Stimulated activated CD4-positive, alpha-beta T cell treated with anti-CD3 and anti-CD28 coated beads, Interleukin-12 subunit alpha, Interleukin-12 subunit beta, amount 100 ng/mL, for 48 hours (primary cell): ENCODE data around the gene B3GAT2.
A peak's percentile ranks its signal among the peaks of the same experiment; 100 is the strongest.

ENCODE experiments used
- DNase-seq, 3 donors: peaks; one replicate each; pipeline ENCODE4 v3.0.0-alpha.2; 2020; ENCODE audit warnings: low read depth in 2 of 3, low spot score in 1 of 3

The B3GAT2 gene

DNA sequence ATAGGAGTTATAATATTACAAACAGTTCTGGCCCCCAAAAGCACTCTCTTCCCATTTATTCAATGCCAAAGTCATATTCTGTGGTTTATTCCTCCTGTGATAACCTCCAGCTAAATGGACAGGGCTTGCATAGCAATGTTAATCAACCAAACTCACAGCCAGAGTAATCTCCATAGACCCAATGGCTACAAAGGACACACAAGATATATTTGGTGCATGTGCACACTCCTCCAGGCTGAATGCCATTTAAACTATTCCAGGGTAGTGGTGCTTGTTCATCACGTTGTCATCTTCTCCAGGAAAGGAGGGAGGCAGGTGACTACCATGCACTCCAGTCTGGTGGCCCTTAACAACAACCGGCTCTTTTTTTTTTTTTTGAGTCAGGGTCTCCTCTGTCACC lies 56.8 kb downstream of the B3GAT2 start:
- no peak for DNase-seq

DNA sequence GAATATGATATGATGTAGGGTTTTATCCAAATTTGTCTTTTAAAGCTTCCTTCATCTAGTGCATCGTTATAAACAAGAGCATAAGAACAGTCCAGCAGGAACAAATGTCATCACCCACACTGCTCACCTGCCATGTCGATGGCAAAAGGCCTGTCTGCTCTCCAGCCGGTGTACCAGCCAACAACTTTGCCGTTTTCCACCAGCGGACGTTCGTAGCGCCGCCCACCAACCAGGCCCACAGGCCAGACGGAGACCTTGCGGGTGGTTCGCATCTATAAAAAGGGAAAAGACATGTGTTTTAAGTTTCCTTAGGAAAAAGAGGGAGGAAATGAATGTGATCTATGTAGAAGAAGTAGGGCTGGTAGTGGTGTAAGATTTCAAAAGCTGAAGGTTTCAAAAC lies 62.9 kb downstream of the B3GAT2 start:
- no peak for DNase-seq

DNA sequence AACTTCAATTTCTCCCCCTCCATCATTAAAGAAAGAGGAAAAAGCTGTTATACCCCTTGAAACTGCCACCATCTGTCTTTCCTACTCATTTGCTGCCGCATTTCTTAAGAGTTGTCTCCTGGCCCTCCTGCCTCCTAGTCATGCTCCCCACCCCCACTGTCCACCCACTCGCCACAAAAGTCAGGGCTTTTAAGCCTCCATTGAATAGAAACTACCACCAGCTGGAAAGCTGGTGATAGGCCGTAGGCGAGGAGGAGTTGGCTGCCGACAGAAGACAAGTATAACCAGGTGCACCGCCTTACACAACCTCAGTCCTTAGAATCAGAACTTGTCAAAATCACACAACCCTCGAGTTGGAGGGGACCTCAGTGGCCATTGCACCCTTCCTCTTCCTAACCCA lies 67.6 kb downstream of the B3GAT2 start:
- DNase-seq: no peak

DNA sequence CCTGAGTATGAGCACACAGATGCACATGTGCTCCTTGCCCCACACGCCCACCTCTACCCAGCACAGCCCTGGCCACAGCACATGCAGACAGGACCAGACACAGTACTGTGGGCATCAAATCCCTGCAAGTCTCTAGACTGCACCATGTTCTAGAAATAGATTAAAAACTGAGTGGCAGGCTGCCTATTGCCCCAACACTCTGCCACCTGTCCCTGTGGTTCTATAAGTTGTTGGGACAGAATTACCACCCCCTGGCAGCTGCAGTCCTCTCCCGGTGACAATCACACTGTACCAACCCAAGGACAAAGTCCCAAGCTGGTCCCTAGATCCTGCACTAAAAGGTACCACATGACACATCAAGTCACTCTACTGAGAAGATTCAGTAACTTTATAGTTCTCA lies 70.2 kb downstream of the B3GAT2 start:
- no peak for DNase-seq

DNA sequence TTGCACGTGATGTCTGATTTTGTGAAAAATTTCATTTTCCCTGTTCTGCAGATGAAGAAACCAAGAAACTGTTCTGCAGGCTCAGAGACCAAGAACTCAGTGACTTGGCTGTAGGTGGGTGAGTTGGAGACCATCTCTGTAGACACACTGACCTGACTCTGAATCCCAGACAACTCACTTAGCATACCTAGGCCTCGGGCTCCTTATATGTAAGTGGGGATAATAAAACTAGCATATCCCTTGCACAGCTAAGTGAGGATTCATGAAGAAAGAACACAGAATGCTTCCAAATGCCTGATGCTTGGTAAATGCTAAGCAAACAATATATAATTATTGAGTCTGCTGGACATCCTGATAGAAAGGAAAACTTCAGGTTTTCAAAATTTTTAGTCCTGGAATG lies 70.8 kb downstream of the B3GAT2 start:
- DNase-seq: no peak

DNA sequence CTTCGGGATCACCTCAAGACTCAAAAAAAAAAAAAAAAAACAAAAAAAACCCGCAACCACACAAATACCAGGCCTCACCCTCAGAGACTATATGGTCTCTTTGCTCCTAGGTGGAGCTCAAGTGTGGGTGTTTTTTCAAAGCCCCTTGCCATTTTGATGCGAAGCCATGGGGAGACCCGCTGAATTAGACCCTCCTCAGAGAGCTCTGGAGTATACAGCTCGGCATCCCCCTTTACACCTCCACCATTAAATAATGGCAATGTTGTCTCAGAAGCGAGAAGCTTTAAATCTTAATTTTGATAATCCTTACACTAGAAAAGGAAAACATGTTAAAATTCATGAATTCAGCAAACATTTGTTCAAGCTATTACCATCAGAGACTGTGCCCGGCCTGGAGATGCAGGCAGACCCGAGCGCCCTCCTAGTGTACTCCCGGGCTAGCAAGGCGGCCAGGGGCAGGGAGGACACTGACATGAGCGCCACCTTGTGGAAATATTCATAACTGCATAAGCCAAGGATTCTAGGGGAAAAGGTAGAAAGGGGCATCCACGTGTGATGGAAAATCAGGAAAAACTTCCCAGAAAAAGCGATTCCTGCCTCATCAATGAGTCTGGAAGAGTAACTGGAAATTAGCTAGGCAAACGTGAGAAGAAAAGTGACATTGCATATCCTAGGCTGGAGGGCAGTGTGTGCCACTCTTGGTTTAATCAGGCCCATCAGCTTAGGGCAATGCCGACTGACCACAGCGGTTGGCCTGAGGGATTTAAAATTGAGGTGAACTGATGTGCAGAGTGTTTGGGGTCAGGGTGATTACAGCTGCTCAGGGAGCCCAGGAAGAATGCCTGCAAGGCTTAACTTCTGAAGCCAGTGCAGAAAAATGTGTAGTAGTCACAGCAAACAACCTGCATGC lies 72.5 kb downstream of the B3GAT2 start:
- DNase-seq: peak; percentile 11 to 62 (median 29)

DNA sequence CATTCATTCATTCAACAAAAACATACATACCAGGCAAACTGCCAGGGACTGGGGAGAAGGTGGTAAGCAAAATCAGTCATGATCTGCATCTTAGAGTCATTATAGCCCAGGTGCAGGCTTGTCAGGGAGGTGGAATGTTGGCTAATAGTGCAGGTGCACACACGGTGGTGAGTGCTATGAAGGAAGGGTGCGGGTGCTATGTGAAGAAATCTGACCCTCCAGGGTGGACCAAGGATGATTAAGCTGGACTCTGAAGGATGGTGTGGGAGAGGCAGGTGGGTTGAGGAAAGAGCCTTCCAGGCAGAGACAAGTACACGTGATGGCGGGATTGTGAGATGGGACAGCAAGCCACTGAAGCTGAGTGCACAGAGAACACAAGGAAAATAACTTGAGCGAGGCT lies 77.4 kb downstream of the B3GAT2 start:
- DNase-seq: no peak

DNA sequence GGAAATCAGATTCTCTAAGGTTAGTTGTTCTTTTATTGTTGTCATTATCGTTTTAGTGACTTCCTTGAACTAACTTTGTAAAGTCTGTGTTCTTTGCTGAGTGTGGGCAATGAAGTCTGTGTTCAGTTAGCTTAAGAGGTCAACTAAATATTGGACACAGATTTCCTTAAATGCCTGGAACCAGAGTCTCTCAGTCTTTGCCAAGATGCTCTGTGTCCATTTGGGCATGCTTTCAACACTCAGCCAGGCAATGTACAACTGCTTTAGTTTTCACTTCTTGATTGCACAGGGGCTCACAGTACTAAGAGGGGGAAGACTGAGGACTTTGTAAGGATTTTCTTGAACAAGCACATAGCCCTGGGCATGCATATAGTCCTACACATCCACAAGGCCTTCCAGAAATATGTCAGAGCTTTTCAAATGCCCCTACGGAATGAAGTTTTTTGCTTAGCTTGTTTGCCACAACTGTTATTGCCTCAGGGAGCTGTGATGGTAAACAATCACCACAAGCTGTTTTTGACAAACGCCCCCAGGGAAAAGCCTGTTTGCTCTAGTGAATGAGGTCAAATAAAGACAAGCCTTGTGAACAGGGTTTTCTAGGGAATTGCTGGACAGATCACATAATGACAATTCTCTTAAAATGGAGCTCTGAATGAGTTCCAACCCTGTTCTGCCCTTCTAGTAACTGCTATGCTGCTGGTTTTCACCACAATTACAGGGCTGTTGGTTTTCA lies 82.5 kb downstream of the B3GAT2 start:
- no peak for DNase-seq

DNA sequence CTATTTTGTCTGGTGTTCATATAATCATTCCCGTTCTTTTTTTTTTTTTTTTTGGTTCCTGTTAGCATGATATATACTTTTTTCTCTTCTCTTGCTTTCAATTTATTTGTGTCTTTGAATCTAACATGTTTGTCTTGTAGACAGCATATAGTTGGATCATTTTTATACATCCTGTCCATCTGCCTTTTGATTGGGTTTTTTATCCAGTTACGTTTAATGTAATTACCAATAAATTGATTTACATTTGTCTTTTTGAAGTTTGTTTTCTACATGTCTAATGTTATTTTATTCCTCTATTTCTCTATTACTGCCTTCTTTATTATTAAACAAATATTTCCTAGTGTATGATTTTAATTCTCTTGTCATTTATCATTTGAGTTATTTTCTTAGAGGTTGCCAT lies 84.4 kb downstream of the B3GAT2 start:
- DNase-seq: no peak

DNA sequence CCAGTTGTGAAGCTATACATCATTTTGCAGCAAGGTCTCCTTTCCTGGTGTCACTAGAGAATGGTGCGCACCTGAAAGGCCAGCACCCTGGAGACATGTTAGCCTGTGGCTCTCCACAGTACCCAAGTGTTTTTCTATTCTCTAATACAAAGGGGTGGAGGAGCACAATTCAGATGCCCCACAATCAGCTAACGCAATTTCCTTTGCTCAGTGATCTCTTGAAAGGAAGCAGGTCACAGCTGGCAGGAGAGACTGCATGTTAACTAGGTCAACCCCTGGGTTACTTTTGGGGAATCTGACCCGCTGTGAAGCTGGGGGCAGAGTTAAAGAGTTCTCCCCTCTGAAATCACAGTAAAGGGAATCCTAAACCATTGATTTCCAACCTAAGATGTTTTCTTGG lies 92.5 kb downstream of the B3GAT2 start:
- DNase-seq: no peak

DNA sequence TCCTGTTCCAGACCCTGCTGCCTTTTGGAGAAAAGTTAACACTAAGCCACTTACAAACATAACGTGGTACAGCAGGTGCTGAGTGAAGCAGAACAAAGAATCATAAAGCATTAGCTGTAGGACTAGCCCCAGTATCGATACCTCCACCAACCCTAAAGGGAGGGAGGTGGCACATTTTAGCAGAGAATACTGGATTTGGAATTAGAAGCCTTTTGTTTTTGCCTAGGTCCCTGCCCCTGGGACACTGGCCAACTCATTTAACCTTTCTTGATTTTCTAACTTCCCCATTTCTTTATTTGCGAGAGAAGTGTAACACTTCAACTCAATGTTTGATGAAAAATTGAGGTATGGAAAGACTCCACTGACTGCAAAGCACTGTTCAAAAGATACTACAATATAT lies 93.5 kb downstream of the B3GAT2 start:
- DNase-seq: no peak

DNA sequence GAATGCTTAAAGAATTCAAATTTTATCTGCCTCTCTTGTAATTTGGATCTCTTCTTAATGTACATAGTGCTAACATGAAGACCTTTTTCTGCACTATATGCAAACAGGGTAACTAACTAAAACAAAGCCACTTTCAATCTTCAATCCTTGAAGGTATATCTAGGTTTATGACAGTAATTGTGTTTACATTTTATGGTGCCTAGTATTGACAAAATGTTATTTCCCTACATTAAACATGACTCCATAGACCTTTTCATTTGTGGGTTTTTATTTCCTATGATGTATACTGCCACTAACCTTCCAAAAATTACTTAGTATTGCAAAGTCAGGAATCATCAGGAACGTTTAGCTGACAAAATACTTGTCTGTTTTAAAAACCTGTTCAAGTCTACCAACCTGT lies 95.9 kb downstream of the B3GAT2 start:
- DNase-seq: no peak

DNA sequence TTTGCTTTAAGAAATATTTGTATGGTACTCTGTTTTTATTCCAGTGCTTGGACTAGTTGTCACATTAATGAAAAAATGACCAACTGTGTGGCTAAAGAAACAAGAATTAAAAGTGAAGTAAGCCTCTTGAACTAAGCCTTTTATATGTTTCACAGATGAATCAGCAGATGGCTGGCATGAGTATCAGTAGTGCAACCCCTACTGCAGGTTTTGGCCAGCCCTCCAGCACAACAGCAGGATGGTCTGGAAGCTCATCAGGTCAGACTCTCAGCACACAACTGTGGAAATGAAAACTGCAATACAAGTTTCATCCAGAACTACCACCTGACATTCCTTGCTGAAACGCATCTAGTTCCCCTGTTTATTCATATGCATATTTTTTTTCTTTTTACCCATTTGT lies 96.8 kb downstream of the B3GAT2 start:
- no peak for DNase-seq

DNA sequence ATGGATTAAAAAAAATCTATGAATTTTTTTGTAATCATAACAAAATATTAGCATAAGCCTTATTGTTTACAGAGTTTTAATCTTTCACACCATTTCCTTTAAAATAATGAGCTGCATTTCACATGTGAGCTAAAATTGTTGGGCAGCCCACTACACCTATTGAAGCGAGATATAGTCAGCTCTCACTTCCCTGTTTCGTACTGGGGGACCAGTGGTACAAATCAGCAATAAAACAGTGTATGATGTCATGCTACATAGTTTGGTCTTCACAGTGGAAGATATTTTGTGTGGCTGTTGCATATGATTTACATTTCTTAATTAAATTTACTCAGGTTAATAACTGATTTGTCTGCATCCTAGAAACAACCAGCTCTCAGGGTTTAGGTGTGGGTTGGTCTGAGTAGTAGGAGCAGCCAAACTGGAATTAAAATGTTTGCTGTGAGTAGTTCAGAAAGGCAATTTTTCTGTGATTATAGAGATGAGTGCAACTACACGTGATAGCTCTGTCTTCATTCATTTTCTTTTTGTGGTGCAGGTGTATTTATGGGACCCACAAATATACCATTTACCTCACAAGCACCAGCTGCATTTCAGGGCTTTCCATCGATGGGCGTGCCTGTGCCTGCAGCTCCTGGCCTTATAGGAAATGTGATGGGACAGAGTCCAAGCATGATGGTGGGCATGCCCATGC lies 99.3 kb downstream of the B3GAT2 start:
- DNase-seq: no peak

DNA sequence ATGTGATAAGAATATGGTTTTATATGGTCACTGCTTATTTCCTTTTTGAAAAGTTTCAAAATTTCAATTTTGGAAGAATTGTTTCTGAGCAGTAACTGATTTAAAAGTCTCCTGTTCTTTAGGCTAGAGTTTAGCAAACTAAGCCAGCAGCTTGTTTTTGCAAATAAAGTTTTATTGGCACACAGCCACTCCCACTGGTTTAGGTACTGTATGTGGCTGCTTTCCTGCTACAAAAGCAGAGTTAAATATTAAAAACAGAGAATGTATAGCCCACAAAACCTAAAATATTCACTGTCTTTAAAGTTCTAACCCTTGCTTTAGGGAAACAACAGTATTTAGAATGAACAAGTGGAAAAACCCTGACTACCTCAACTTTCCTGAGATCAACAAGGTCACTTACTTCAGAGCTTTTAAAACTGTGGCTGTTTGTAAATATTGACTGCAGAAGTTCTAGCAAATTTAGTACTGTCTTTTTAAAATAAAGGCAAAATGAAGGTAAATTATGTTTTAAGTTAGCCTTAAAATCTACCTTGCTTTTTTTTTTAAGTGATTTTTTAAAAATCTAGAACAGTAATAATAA lies 104.1 kb downstream of the B3GAT2 start:
- DNase-seq: no peak

DNA sequence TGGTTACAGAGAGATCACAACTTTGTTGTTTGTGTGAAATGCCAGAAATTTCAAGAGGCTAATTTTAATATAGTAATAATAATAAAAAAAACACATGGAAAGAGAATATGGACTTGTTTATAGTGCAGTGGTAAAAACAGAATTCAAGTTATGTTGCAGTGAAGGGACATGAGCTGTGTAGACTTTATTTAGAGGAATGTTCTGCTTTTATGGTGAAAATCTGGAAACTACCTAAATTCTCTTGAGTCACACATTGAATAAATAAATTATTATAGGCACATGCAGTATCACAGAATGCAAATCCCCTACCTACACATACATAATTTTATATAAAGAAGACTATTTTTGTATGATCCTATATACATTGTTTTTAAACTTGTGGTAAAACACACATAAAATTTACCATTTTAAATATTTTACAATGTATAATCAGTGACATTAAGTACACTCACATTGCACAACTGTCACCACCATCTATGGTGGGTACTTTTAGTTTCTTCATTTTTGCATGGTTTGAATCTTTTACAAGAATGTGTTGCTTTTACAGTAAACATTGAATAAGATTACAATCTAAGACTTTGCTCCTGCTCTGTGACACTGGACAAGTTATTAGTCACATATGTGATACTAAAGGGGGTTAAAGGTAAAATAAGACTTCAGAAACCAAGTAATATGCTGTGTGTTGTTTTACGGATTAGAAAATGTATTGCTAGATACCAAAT lies 107.4 kb downstream of the B3GAT2 start:
- no peak for DNase-seq

DNA sequence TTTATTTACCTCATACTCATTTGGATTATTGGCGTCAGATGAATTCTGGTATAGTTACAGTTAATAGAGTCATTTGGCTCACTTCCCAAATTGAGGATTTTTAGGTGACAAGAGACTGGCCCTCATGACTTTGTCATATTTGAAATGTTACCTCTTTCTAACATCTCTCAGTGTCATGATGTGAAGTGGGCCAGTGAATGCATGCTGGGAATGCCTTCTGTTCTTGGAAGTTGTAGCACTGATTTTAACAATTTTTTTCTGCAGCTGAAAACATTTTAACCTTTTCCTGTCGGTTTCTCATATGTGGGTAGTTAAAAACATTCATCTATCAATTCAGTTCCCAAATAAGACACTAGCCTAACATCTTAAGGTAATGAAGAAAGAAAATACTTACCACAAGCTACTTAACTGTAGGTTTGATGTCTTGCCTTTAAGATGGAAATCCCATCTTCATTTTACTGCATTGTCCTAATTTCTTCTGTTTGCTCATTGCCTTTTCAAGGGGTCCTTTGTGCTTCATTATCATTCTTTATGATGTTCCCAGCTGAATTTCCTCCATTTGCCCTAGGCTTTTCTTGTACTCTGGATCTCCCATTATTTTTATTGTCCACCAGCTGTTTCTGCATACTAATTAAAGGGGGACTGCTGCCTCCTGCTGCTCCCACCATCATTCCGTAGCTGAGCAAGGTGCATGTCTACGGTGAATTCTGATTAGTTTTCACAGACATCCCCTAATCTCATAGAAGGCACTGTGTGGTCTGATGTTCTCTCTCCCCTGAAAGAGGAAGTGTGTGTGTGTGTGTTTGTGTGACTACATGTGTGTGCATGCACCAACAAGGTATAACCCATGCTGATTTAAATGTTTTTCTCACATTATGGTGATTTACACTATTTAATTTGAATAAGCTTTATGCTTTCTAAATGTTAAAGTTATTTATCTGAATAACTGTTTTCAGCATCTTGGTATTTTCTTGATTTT lies 109.5 kb downstream of the B3GAT2 start:
- no peak for DNase-seq

DNA sequence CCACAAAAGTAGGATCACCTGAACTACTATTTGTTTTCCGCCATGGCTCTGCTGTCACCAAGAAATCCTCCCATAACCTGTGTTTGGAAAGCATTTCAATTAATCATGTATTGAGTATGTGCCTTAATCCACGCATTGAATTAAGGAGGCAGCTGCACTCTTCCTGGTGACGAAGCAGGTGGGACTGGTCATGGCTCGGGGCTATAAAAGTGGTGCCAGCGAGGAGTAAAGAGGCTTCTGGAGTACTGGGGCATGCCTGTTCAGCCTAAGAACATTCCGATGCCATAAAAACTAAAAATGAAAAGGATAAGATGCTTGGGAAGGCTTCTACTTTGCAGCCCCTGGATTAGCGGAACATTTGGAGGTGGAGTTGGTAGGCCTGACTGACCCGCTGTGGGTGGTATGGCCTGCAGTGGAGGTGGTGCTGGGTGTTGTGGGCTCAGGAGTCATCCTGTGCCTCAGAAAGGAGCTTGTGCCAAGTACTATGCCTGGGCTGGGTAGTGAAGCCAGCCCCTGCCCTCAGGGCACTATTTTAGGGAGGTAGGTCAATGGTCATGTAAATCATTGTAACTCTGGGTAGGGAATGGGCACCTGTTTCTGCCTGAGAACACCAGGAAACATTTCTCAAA lies 110.5 kb downstream of the B3GAT2 start:
- DNase-seq: no peak

DNA sequence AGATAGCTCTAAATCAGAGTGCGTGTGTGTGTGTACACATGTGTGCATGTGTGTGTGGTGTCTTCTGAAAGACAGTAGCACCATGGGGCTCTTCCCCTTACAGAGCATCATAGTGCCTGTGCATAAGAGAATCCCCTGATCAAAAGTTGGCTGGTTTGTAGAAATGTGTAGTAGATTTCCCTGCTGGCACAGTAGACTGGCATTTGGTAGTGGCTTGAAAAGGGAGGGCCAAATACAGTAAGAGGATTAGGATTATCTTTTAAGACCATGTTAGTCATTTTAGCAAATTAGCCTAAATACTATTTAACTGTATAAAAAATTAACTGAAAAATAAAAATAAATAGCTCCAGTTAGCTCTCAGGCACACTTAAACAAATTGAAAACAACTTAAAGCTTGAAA lies 112.6 kb downstream of the B3GAT2 start:
- DNase-seq: no peak
